ENCODE results near the gene ADAMTS2.

ADAMTS2 gene

GRCh38 chr5:179339081-179339480 lies 6.2 kb downstream of the ADAMTS2 start:
- DNase-seq (ENCODE audit: low spot score): no peak
- TF ChIP-seq CTCF (IDR thresholded peaks at IDR 0.05; ENCODE audit: extremely low read depth, insufficient read depth, missing control alignments): no peak
- in situ Hi-C loops (cut with MboI; ENCODE audit: low pct_unique_long_range_greater_than_20kb, low sequenced_read_pairs, unreplicated experiment): no loop called here

GRCh38 chr5:179337796-179338676 lies 7.2 kb downstream of the ADAMTS2 start:
- no peak for TF ChIP-seq CTCF (IDR thresholded peaks at IDR 0.05; ENCODE audit: extremely low read depth, insufficient read depth, missing control alignments)
- DNase-seq (ENCODE audit: low spot score): no peak
- in situ Hi-C loops (cut with MboI; ENCODE audit: low pct_unique_long_range_greater_than_20kb, low sequenced_read_pairs, unreplicated experiment): no loop called here

- no peak for DNase-seq (ENCODE audit: low spot score)
- no peak for TF ChIP-seq CTCF (IDR thresholded peaks at IDR 0.05; ENCODE audit: extremely low read depth, insufficient read depth, missing control alignments)
- in situ Hi-C loops (cut with MboI; ENCODE audit: low pct_unique_long_range_greater_than_20kb, low sequenced_read_pairs, unreplicated experiment): no loop called here
Observed at GRCh38 chr5:179336871-179337795, 8.1 kb downstream of the ADAMTS2 start.

GRCh38 chr5:179336126-179336870 lies 9.0 kb downstream of the ADAMTS2 start:
- no peak for DNase-seq (ENCODE audit: low spot score)
- no peak for TF ChIP-seq CTCF (IDR thresholded peaks at IDR 0.05; ENCODE audit: extremely low read depth, insufficient read depth, missing control alignments)
- in situ Hi-C loops (cut with MboI; ENCODE audit: low pct_unique_long_range_greater_than_20kb, low sequenced_read_pairs, unreplicated experiment): no loop called here

- TF ChIP-seq CTCF (IDR thresholded peaks at IDR 0.05; ENCODE audit: extremely low read depth, insufficient read depth, missing control alignments): no peak
- in situ Hi-C loops (cut with MboI; ENCODE audit: low pct_unique_long_range_greater_than_20kb, low sequenced_read_pairs, unreplicated experiment): no loop called here
- DNase-seq (ENCODE audit: low spot score): no peak
Observed at GRCh38 chr5:179333796-179334761, 11.2 kb downstream of the ADAMTS2 start.

Data from GM13977 (cell line).